NCI-H748 treated with DMSO at 0.1 percent for 48 hours (cell line): ENCODE results near the gene ZFP36.
A peak's percentile ranks its signal among the peaks of the same experiment; 100 is the strongest.

Source experiments
- DNase-seq: peaks from one replicate; lab custom pipeline; 2025; lab: John Stamatoyannopoulos, UW

Gene ZFP36

DNA sequence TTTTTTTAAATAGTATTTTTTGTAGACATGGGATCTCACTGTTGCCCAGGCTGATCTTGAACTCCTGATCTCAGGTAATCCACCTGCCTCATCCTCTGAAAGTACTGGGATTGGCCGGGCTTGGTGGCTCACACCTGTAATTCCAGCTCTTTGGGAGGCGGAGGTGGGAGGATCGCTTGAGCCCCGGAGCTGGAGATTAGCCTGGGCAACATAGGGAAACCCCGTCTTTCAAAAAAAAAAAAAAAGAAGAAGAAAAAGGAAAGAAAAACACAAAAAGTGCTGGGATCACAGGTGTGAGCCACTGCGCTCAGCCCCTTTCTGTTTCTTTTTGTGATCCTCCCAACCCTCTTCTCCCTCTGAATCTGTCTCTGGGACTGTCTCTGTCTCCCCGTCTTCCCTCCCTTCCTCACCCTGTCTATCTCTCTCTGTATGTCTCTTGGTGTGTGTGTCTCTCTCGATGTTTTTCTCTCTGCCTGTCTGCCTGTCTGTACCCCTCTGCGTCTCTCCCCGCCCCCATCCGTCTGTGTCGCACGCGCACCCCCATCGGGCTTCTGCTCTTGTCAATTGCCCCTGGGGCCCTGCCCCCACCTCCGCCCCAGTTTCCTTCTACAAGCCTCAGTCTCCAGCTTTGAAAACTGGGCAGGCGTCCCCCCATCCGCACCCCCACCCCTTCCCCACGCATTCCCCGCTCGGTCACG lies 540 bp upstream of the ZFP36 start:
- peak; percentile 24 for DNase-seq

GRCh38 chr19:39407410-39407659 lies 688 bp downstream of the ZFP36 start:
- no peak for DNase-seq

- no peak for DNase-seq
These were observed 1.2 kb downstream of the ZFP36 start for GRCh38 chr19:39407660-39408391.

DNA sequence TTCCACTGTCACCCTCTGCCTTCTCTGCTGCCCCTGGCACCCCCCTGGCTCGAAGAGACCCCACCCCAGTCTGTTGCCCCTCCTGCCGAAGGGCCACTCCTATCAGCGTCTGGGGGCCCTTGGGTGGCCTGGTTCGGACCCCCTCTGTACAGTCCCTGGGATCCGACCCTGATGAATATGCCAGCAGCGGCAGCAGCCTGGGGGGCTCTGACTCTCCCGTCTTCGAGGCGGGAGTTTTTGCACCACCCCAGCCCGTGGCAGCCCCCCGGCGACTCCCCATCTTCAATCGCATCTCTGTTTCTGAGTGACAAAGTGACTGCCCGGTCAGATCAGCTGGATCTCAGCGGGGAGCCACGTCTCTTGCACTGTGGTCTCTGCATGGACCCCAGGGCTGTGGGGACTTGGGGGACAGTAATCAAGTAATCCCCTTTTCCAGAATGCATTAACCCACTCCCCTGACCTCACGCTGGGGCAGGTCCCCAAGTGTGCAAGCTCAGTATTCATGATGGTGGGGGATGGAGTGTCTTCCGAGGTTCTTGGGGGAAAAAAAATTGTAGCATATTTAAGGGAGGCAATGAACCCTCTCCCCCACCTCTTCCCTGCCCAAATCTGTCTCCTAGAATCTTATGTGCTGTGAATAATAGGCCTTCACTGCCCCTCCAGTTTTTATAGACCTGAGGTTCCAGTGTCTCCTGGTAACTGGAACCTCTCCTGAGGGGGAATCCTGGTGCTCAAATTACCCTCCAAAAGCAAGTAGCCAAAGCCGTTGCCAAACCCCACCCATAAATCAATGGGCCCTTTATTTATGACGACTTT lies 2.0 kb downstream of the ZFP36 start:
- DNase-seq = peak; percentile 70

DNA sequence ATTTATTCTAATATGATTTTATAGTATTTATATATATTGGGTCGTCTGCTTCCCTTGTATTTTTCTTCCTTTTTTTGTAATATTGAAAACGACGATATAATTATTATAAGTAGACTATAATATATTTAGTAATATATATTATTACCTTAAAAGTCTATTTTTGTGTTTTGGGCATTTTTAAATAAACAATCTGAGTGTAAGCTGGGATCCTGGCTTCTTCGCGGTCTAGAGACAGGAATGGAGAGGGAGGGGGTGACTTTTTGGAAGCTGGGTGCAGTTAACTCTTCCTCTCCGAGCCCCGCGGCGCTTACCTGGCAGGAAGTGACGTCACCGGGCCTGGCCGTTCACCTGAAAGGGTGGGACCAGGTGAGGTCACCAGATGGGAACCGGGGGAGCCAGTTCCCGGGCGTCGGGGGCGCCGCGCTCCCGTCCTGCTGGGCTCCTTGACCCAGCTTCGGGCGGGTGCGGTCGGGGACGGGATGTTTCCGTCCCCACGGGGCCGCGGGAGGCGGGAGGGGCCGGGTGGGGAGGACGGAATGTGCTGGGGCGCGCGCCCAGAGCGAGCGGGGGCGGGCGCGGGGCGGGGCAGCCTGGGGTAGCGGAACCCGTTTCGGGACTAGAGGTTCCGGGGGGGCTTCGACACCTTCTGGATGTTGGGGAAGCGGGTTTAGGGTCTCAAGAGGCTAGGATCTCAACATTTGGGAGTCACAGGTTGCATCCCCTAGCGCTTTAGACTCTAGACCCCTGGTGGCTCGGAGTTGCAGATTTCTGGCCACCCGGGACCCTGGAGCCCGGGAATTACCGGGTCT lies 2.8 kb downstream of the ZFP36 start:
- DNase-seq = peak; percentile 95

- DNase-seq = peak; percentile 27
These were observed 3.6 kb downstream of the ZFP36 start for GRCh38 chr19:39410017-39410830.

- DNase-seq = no peak
These were observed 4.1 kb downstream of the ZFP36 start for GRCh38 chr19:39410831-39411080.

DNA sequence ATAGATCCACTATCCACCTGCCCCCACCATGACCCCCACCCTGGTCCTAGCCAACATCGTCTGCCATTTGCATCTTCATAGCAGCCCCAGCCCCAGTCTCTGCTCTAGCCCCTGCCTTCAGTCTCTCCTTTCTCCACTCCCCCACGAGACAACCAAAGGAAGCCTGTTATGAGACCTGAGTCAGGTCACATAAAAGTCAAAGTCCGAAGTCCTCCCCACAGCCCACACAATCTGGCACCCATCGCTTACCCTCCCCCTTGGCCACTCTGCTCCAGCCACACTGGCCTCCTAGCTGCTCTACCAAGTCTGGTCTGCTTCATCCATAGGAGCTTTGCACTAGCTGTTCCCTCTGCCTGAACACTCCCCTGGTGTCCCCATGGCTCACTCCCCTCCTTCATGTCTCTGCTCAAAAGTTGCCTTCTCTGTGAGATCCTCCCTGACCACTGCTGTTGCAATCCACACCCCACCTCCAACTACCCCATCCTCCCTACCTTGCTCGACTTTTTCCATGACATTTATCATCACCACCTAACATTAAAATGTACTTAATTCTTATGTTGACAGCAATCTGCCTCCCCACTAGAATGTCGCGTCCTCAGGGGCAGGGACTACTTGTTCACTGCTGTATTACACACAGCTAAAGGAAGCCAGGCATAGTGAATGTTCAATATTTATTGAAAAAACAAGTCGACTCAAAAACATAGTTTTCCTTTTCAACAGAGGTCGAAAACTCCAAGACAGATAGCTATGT lies 4.6 kb downstream of the ZFP36 start:
- DNase-seq = no peak

GRCh38 chr19:39411832-39412099 lies 5.1 kb downstream of the ZFP36 start:
- DNase-seq = peak; percentile 99

- DNase-seq = peak; percentile 99
These were observed 5.6 kb downstream of the ZFP36 start, which contains the start of gene PLEKHG2 for GRCh38 chr19:39412100-39412866. Gene PLEKHG2 (plus strand): TSS chr19:39412669. CDS start chr19:39414087, 1,418 bp downstream.

GRCh38 chr19:39412867-39413271 lies 6.2 kb downstream of the ZFP36 start:
- no peak for DNase-seq

DNA sequence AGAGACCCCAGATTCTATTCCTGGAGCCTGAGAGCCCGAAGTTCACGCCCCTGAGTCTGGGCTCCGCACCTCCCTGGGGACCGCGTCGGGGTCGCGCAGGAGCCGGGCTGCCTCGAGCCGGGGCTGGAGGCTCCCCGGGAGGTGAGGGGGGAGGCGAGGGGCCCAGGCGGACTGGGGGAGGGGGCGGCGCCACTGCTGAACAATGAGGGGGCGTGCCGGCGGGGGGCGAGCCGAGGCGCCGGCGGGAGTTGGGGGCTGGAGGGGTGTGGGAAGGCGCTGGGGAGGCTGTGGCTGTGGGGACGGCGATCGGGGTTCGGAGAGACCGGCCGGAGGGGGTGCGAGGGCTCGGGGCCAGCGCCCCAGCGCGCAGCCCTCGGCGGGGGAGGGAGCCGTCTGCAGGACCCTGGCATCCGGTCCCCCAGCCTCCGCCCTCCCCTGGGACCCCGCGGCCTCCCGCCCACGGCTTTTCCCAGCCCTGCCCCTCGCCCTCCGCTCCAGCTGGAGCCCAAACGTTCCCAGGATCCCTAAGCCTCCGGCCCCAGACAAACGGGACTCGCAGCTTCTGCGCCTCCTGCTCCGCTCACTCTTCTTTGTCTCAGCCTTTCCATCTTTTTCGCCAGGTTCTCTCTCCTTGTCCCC lies 6.7 kb downstream of the ZFP36 start:
- peak; percentile 15 for DNase-seq

DNA sequence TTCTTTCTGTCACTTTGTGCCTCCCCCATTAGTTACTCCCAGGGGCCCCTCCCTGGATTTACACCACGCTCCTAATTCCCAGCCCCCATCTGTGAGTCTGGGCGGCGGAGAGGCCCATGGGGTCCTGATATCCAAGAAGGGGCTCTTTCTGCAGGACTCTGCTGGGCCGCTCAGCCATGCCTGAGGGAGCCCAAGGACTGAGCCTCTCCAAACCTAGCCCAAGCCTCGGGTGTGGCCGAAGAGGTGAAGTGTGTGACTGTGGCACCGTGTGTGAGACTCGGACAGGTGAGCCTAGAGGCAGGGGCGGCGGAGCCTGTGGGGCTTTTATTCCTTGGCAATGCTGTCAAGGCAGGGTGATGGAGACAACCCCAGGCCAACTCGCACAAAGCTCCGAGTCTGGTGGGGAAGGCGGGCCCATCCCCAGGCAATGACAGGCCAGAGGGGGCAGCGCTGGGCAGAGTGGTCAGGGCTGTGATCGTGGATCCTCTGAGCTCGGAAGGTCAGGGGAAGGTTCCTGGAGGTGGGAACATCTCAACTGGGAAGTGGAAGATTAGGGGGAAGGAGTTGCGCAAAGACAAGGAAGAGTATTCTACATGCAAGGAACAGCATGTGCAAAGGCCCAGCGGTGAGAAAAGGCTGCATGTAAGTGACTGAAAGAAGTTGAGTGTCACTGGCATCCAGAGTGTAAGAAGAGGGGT lies 7.4 kb downstream of the ZFP36 start:
- DNase-seq = no peak

- DNase-seq = no peak
These were observed 8.7 kb downstream of the ZFP36 start for GRCh38 chr19:39415111-39416046.

- no peak for DNase-seq
These were observed 9.8 kb downstream of the ZFP36 start for GRCh38 chr19:39416152-39417120.

DNA sequence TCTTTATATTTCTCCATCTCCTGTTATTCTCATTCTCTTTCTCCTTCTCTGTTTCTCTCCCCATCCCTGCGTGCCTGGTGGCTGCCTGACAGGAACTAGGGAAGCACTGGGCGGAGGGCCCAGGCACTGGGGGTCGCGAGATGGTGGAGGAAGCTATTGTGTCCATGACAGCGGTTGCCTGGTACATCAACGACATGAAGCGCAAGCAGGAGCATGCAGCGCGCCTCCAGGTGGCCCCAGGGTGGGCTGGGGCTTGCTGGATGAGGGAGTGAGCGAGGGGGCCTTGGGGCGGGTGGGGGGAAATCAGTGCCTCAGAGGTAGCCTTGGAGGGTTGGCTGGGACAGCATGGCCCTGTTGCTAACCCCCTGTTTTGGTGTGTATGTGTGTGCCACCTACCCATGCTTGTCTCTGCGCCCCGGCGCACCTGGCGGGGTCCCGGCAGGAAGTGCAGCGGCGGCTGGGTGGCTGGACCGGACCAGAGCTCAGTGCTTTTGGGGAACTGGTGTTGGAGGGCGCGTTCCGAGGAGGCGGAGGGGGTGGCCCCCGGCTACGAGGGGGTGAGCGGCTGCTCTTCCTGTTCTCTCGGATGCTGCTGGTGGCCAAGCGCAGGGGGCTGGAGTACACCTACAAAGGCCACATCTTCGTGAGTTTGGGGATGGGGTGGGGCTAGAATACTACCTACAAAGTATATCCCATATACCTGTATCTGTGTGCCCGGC lies 11.0 kb downstream of the ZFP36 start:
- no peak for DNase-seq
